WTC11 (cell line): ENCODE measurements around the gene ITGA2. TPM values are rescaled to one million over a fixed set of nuclear protein-coding genes. Genes with fewer than 3 reads are reported as not detected.

Experiments used
- ATAC-seq: fragments of 200-7000 bp; cut with Tn5 transposase; 2 replicates; pipeline ENCODE4 v1.10.0; 2021; ENCODE audit warnings: mild to moderate bottlenecking, moderate library complexity
- CTCF ChIA-PET: fragments of 300-600 bp; sonication (Branson Sonifier 250); formaldehyde crosslinking; loops from one replicate; lab custom pipeline; 2021; ENCODE audit warnings: antibody characterized with exemption; lab: Charles Lee
- POLR2A ChIA-PET: fragments of 350-600 bp; sonication (Branson Sonifier 250); formaldehyde crosslinking; loops from one replicate; lab custom pipeline; 2021; ENCODE audit warnings: antibody characterized with exemption; lab: Charles Lee
- DNase-seq: peaks from one replicate; pipeline ENCODE4 v3.0.0; 2021; ENCODE audit warnings: low spot score
- H3K27ac Mint-ChIP-seq: 2 replicates; pipeline ENCODE4 v1.8.0; 2021; ENCODE audit warnings: mixed read lengths
- H3K27me3 Mint-ChIP-seq: 2 replicates; pipeline ENCODE4 v1.8.0; 2021; ENCODE audit warnings: low read depth, mild to moderate bottlenecking, moderate library complexity, mixed read lengths
- H3K36me3 Mint-ChIP-seq: 2 replicates; pipeline ENCODE4 v1.8.0; 2021; ENCODE audit warnings: mixed read lengths
- H3K4me1 Mint-ChIP-seq: 2 replicates; pipeline ENCODE4 v1.8.0; 2022; ENCODE audit warnings: mixed read lengths
- H3K4me3 Mint-ChIP-seq: 2 replicates; pipeline ENCODE4 v1.8.0; 2021; ENCODE audit warnings: mild to moderate bottlenecking, moderate library complexity, mixed read lengths
- H3K9me3 Mint-ChIP-seq: 2 replicates; pipeline ENCODE4 v1.8.0; 2021; ENCODE audit warnings: mixed read lengths
- ATF1 ChIP-seq: sonication (generic); formaldehyde crosslinking; IDR thresholded peaks from 2 replicates; pipeline ENCODE4 v1.8.1; 2023; ENCODE audit warnings: mild to moderate bottlenecking, moderate library complexity, missing genetic modification reagents
- CREB1 ChIP-seq: sonication (generic); formaldehyde crosslinking; IDR thresholded peaks from 2 replicates; pipeline ENCODE4 v1.8.0; 2023; ENCODE audit warnings: mild to moderate bottlenecking, missing genetic modification reagents
- GABPB1 ChIP-seq: sonication (generic); formaldehyde crosslinking; IDR thresholded peaks from 2 replicates; pipeline ENCODE4 v1.8.1; 2023; ENCODE audit warnings: mild to moderate bottlenecking, missing genetic modification reagents
- JUN ChIP-seq: sonication (generic); formaldehyde crosslinking; IDR thresholded peaks from 2 replicates; pipeline ENCODE4 v1.8.0; 2023; ENCODE audit warnings: mild to moderate bottlenecking, missing genetic modification reagents
- NFATC4 ChIP-seq: fragments of 250-450 bp; sonication (Bioruptor Pico); IDR thresholded peaks from 2 replicates; pipeline ENCODE4 v1.9.0; 2021; ENCODE audit warnings: mild to moderate bottlenecking
- NFYB ChIP-seq: sonication (generic); formaldehyde crosslinking; conservative IDR thresholded peaks from 2 replicates; pipeline ENCODE4 v1.8.0; 2022; ENCODE audit warnings: low read depth, missing genetic modification reagents
- NR1H2 ChIP-seq: sonication (generic); formaldehyde crosslinking; IDR thresholded peaks from 2 replicates; pipeline ENCODE4 v1.9.0; 2021; ENCODE audit warnings: mild to moderate bottlenecking, moderate library complexity, missing genetic modification reagents
- ZNF121 ChIP-seq: sonication (generic); formaldehyde crosslinking; IDR thresholded peaks from 2 replicates; pipeline ENCODE4 v1.8.0; 2023; ENCODE audit warnings: missing genetic modification reagents
- ZNF232 ChIP-seq: sonication (generic); formaldehyde crosslinking; IDR thresholded peaks from 2 replicates; pipeline ENCODE4 v1.8.0; 2022; ENCODE audit warnings: mild to moderate bottlenecking, missing genetic modification reagents
- total RNA-seq: library from RNA; stranded (reverse); gene quantifications from 3 replicates; pipeline ENCODE4 v1.2.3, GENCODE V29; 2021
- TF ChIP-seq, protein P1 (sequence below): sonication (generic); formaldehyde crosslinking; IDR thresholded peaks from 2 replicates; pipeline ENCODE4 v1.8.0; 2022; ENCODE audit warnings: mild to moderate bottlenecking, missing genetic modification reagents
- TF ChIP-seq, protein P2 (sequence below): sonication (generic); formaldehyde crosslinking; IDR thresholded peaks from 2 replicates; pipeline ENCODE4 v1.8.0; 2022; ENCODE audit warnings: mild to moderate bottlenecking, missing genetic modification reagents
- TF ChIP-seq, protein P3 (sequence below): sonication (generic); formaldehyde crosslinking; conservative IDR thresholded peaks from 2 replicates; pipeline ENCODE4 v1.8.1; 2022; ENCODE audit warnings: mild to moderate bottlenecking, missing genetic modification reagents
- TF ChIP-seq, protein P4 (sequence below): sonication (generic); formaldehyde crosslinking; IDR thresholded peaks from 2 replicates; pipeline ENCODE4 v1.8.1; 2022; ENCODE audit warnings: mild to moderate bottlenecking, moderate library complexity, missing genetic modification reagents
- TF ChIP-seq, protein P5 (sequence below): sonication (generic); formaldehyde crosslinking; IDR thresholded peaks from 2 replicates; pipeline ENCODE4 v1.8.1; 2023; ENCODE audit warnings: mild to moderate bottlenecking, missing genetic modification reagents, moderate library complexity
- TF ChIP-seq, protein P6 (sequence below): sonication (generic); formaldehyde crosslinking; IDR thresholded peaks from 2 replicates; pipeline ENCODE4 v1.8.1; 2022; ENCODE audit warnings: low read depth, missing genetic modification reagents, borderline replicate concordance
- TF ChIP-seq, protein P7 (sequence below): fragments of 250-450 bp; sonication (Bioruptor Pico); IDR thresholded peaks from 2 replicates; pipeline ENCODE4 v1.9.0; 2021; ENCODE audit warnings: mild to moderate bottlenecking
- TF ChIP-seq, protein P8 (sequence below): sonication (generic); formaldehyde crosslinking; IDR thresholded peaks from 2 replicates; pipeline ENCODE4 v1.8.0; 2023; ENCODE audit warnings: missing genetic modification reagents
- TF ChIP-seq, protein P9 (sequence below): fragments of 250-450 bp; sonication (Bioruptor Pico); IDR thresholded peaks from 2 replicates; pipeline ENCODE4 v1.9.0; 2021; ENCODE audit warnings: moderate library complexity, mild to moderate bottlenecking, inconsistent platforms, borderline replicate concordance

The ITGA2 gene
- total RNA-seq, 1 experiment from 2014 or later = 5.5 TPM

DNA sequence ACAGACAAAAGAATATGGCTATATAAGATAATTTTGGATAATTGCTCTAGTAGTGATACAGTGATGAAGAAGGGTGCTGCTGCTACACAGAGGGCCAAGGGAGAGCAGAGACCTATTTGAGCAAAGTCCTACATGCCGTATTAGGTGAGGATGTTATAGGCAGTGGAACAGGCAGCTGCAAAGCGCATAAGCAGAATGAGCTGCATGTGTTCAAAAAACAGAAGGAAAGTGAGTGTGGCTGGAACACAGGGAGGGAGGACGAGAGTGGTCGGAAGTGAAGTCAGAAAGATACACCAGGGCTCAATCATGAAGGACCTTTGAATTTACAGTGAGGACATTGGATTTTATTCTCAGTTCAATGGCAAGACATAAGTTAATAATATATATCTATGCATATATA, 35.4 kb downstream of the ITGA2 start (continued):
- TF ChIP-seq, protein P1, sequence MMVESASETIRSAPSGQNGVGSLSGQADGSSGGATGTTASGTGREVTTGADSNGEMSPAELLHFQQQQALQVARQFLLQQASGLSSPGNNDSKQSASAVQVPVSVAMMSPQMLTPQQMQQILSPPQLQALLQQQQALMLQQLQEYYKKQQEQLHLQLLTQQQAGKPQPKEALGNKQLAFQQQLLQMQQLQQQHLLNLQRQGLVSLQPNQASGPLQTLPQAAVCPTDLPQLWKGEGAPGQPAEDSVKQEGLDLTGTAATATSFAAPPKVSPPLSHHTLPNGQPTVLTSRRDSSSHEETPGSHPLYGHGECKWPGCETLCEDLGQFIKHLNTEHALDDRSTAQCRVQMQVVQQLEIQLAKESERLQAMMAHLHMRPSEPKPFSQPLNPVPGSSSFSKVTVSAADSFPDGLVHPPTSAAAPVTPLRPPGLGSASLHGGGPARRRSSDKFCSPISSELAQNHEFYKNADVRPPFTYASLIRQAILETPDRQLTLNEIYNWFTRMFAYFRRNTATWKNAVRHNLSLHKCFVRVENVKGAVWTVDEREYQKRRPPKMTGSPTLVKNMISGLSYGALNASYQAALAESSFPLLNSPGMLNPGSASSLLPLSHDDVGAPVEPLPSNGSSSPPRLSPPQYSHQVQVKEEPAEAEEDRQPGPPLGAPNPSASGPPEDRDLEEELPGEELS (CRISPR knock-in tag) = no peak
- TF ChIP-seq, protein P2, sequence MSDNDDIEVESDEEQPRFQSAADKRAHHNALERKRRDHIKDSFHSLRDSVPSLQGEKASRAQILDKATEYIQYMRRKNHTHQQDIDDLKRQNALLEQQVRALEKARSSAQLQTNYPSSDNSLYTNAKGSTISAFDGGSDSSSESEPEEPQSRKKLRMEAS (CRISPR knock-in tag) = no peak
- TF ChIP-seq NFYB (no peak), CREB1 (CRISPR knock-in tag) (no peak), NR1H2 (CRISPR knock-in tag) (no peak), JUN (CRISPR knock-in tag) (no peak), ZNF121 (no peak)
- TF ChIP-seq, protein P3, sequence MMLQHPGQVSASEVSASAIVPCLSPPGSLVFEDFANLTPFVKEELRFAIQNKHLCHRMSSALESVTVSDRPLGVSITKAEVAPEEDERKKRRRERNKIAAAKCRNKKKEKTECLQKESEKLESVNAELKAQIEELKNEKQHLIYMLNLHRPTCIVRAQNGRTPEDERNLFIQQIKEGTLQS = no peak
- TF ChIP-seq, protein P4, sequence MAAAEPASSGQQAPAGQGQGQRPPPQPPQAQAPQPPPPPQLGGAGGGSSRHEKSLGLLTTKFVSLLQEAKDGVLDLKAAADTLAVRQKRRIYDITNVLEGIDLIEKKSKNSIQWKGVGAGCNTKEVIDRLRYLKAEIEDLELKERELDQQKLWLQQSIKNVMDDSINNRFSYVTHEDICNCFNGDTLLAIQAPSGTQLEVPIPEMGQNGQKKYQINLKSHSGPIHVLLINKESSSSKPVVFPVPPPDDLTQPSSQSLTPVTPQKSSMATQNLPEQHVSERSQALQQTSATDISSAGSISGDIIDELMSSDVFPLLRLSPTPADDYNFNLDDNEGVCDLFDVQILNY = no peak
- TF ChIP-seq, protein P5, sequence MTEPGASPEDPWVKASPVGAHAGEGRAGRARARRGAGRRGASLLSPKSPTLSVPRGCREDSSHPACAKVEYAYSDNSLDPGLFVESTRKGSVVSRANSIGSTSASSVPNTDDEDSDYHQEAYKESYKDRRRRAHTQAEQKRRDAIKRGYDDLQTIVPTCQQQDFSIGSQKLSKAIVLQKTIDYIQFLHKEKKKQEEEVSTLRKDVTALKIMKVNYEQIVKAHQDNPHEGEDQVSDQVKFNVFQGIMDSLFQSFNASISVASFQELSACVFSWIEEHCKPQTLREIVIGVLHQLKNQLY = no peak
- TF ChIP-seq, protein P6, sequence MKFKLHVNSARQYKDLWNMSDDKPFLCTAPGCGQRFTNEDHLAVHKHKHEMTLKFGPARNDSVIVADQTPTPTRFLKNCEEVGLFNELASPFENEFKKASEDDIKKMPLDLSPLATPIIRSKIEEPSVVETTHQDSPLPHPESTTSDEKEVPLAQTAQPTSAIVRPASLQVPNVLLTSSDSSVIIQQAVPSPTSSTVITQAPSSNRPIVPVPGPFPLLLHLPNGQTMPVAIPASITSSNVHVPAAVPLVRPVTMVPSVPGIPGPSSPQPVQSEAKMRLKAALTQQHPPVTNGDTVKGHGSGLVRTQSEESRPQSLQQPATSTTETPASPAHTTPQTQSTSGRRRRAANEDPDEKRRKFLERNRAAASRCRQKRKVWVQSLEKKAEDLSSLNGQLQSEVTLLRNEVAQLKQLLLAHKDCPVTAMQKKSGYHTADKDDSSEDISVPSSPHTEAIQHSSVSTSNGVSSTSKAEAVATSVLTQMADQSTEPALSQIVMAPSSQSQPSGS (CRISPR knock-in tag) = no peak
- TF ChIP-seq, protein P7, sequence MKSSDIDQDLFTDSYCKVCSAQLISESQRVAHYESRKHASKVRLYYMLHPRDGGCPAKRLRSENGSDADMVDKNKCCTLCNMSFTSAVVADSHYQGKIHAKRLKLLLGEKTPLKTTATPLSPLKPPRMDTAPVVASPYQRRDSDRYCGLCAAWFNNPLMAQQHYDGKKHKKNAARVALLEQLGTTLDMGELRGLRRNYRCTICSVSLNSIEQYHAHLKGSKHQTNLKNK (CRISPR knock-in tag) = no peak

DNA sequence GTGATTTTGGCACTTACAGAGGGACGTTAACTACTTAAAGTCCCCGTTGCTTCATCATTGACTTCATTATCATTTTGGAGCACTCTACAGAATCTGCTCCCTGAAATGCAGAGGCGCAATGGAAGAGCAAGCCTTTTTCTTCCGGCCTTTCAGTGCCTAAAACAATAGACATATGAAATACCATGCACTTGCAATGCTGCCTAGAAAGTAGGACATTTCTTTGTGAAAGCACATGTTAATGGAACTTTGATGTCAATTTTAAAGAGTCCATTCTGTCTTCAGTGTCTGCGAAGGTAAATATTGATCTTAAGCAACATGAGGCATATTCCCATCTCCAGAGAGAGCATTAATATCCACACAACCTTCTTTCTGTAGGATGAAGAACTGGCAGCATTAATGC, 36.3 kb downstream of the ITGA2 start:
- ATAC-seq (no peak), DNase-seq (no peak)
- Mint-ChIP-seq H3K9me3 (no peaks in the 10 kb centered on the region), H3K4me1 (peaks cover 10% of the 10 kb centered on the region), H3K36me3 (no peaks in the 10 kb centered on the region), H3K27me3 (no peaks in the 10 kb centered on the region), H3K27ac (no peak overlapping the region), H3K4me3 (no peak overlapping the region)
- peak; percentile 16; the same call in 1 of the 2 replicates for TF ChIP-seq GABPB1
- TF ChIP-seq, protein P8, sequence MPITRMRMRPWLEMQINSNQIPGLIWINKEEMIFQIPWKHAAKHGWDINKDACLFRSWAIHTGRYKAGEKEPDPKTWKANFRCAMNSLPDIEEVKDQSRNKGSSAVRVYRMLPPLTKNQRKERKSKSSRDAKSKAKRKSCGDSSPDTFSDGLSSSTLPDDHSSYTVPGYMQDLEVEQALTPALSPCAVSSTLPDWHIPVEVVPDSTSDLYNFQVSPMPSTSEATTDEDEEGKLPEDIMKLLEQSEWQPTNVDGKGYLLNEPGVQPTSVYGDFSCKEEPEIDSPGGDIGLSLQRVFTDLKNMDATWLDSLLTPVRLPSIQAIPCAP (CRISPR knock-in tag) = no peak
- no peak for TF ChIP-seq ZNF232 (CRISPR knock-in tag)
- no peak for TF ChIP-seq ZNF121
- ChIA-PET POLR2A (no interaction called here), CTCF (interaction anchor here (2.6 kb wide), 1 partner anchor 10 kb away, joined by 10 read pairs; no protein-coding TSS in a partner anchor)

DNA sequence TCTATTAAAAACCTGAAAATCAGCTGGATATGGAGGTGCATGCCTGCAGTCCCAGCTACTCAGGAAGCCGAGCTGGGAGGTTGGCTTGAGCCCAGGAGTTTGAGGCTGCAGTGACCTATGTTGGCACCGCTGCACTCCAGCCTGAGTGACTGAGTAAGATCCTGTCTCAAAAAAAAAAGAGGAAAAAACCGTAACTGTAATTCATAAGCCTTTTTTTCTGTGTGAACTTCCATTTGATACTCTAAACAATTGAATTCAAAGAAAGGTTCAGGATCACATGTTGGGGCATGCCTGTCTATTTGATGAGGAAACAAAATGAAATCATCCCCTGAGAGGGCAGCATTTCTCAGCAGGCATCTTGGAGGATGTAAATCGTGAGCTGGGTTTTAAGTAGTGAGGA, 38.8 kb downstream of the ITGA2 start:
- no peaks in the 10 kb centered on the region for H3K27me3 Mint-ChIP-seq
- H3K9me3 Mint-ChIP-seq = no peaks in the 10 kb centered on the region
- ChIA-PET CTCF (interaction anchor here (1.0 kb wide), 1 partner anchor 8 kb away, joined by 3 read pairs; no protein-coding TSS in a partner anchor), POLR2A (no interaction called here)
- no peak for DNase-seq
- TF ChIP-seq, protein P4 = no peak
- TF ChIP-seq NFATC4 (CRISPR knock-in tag) (no peak), ATF1 (CRISPR knock-in tag) (no peak)
- TF ChIP-seq, protein P9, sequence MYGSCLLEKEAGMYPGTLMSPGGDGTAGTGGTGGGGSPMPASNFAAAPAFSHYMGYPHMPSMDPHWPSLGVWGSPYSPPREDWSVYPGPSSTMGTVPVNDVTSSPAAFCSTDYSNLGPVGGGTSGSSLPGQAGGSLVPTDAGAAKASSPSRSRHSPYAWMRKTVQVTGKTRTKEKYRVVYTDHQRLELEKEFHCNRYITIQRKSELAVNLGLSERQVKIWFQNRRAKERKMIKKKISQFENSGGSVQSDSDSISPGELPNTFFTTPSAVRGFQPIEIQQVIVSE = no peak
- TF ChIP-seq, protein P1 (CRISPR knock-in tag) = no peak
- H3K36me3 Mint-ChIP-seq = no peaks in the 10 kb centered on the region
- H3K27ac Mint-ChIP-seq = no peak overlapping the region; the same call in 1 of the 2 replicates
- no peak overlapping the region for H3K4me3 Mint-ChIP-seq
- ATAC-seq = no peak
- peaks cover 13% of the 10 kb centered on the region for H3K4me1 Mint-ChIP-seq
